ENCODE measurements around the gene FRAT1. TPM values are rescaled to one million over a fixed set of nuclear protein-coding genes. Genes with fewer than 3 reads are reported as not detected.

FRAT1 gene
- total and polyA plus RNA-seq, 2 of the 8 experiments (the other 6 are each of a cell fraction or from before 2014, with no cell fraction given): 1.9 to 5.2 TPM

DNA sequence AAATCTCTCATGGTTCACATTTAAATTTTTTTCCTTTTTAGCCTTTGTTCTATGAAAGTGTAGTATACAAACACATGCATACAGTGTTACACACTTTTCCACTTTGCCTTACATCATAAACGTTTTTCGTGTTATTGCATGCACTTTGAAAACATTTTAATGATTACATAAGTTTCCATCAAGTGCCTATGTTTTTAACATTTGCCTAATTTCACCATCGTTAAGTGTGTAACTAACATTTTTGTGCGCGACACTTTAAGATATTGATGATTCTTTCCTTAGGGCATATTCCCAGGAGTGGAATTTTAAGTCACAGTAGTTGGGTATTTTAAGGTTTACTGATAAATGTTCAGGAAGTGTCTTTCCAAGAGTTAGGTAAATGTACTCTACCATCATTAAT lies 16.9 kb downstream of the FRAT1 start:
- H3K4ac ChIP-seq (replicated peaks; ENCODE audit: insufficient read length, low read depth, low read length): no peak overlapping the region
- TF ChIP-seq RFX5 (IDR thresholded peaks at IDR 0.05; ENCODE audit: borderline replicate concordance, low read depth, low read length) (no peak), NRF1 (IDR thresholded peaks at IDR 0.05; ENCODE audit: low read depth, low read length) (no peak)
- H2BK120ac ChIP-seq (replicated peaks; ENCODE audit: low read depth, low read length): peak overlapping the region; percentile 45
- no peak overlapping the region for H2AK5ac ChIP-seq (ENCODE audit: low read depth, low read length)
- H3K23ac ChIP-seq (ENCODE audit: insufficient read length): no peak overlapping the region
- H3K9me3 ChIP-seq (ENCODE audit: insufficient read depth in 2 of 2, low read depth in 1 of 2, low read length in 1 of 2): no peaks in the 10 kb centered on the region
- peaks cover 23 to 33% of the 10 kb centered on the region in 2 experiments for H3K79me2 ChIP-seq (ENCODE audit: control insufficient read depth in 1 of 2, insufficient read depth in 2 of 2, low read length in 2 of 2)
- ChIA-PET POLR2A (ENCODE audit: partially characterized antibody) (interaction anchor here (5.9 kb wide), 1 partner anchor 12 kb away, joined by 75 read pairs; no protein-coding TSS in a partner anchor), CTCF (ENCODE audit: partially characterized antibody) (no interaction called here)
- no peak overlapping the region for H4K8ac ChIP-seq (ENCODE audit: extremely low read depth, insufficient read depth, low read length)
- peaks cover 21% of the 10 kb centered on the region for H3K23me2 ChIP-seq (ENCODE audit: low read depth, low read length)
- peak overlapping the region in 1 of 4 experiments; percentile 90; a peak in 2 of 8 replicates for H3K4me3 ChIP-seq (ENCODE audit: extremely low read depth in 1 of 4, insufficient read depth in 2 of 4, low read depth in 3 of 4, low read length in 4 of 4)
- H2BK12ac ChIP-seq (ENCODE audit: low read depth, low read length): no peak overlapping the region
- H2BK5ac ChIP-seq (ENCODE audit: low read depth, low read length): no peak overlapping the region
- H3K4me1 ChIP-seq (replicated peaks in 1 of 4; ENCODE audit: control insufficient read depth in 3 of 4, insufficient read depth in 4 of 4, low read length in 3 of 4): peaks cover 8 to 22% (median 11%) of the 10 kb centered on the region in 4 experiments
- no peak overlapping the region for H3K9ac ChIP-seq (replicated peaks in 1 of 4; ENCODE audit: extremely low read depth in 1 of 4, low read depth in 3 of 4, low read length in 3 of 4)
- H4K20me1 ChIP-seq (replicated peaks in 1 of 2; ENCODE audit: control insufficient read depth in 1 of 2, insufficient read depth in 2 of 2, low read length in 2 of 2): peaks cover 9 to 13% of the 10 kb centered on the region in 2 experiments
- H4K5ac ChIP-seq (ENCODE audit: insufficient read length, low read depth, low read length): no peak overlapping the region
- H3K56ac ChIP-seq (replicated peaks; ENCODE audit: insufficient read length, low read depth, low read length): no peak overlapping the region
- FAIRE-seq (peak; percentile 45), DNase-seq (ENCODE audit: low read depth in 1 of 2, low spot score in 2 of 2) (no peak)
- H3K14ac ChIP-seq (ENCODE audit: insufficient read length): no peak overlapping the region
- peak overlapping the region; percentile 21 to 96; a peak in 3 of 4 replicates for H3K4me2 ChIP-seq (ENCODE audit: insufficient read depth in 1 of 2, low read depth in 2 of 2, low read length in 2 of 2)
- no peaks in the 10 kb centered on the region for H3K27me3 ChIP-seq (replicated peaks in 1 of 4; ENCODE audit: control insufficient read depth in 3 of 4, extremely low read depth in 1 of 4, insufficient read depth in 3 of 4, low read length in 3 of 4)
- no peak overlapping the region for H3K27ac ChIP-seq (ENCODE audit: low read depth, low read length)
- no peak overlapping the region for H2BK20ac ChIP-seq (ENCODE audit: low read length)
- 60% methylated on average over 5 of the region's 5 CpGs; no CpG with 5 or more reads in 1 of the 2 experiments for WGBS, 2 experiments (ENCODE audit: extremely low coverage in 1 of 2, insufficient coverage in 1 of 2, insufficient read length in 1 of 2, insufficient replicate concordance in 2 of 2, low coverage in 1 of 2, low lambda C conversion rate in 2 of 2, missing lambda C conversion rate in 1 of 2)
- peak overlapping the region; percentile 62 for H4K91ac ChIP-seq (replicated peaks; ENCODE audit: insufficient read length, low read length)
- no peak overlapping the region for H2AFZ ChIP-seq (ENCODE audit: low read length)
- H3K79me1 ChIP-seq (ENCODE audit: low read depth, low read length): no peaks in the 10 kb centered on the region; the same call in 1 of the 2 replicates
- H2BK15ac ChIP-seq (ENCODE audit: low read length): no peak overlapping the region
- H3K36me3 ChIP-seq (ENCODE audit: control insufficient read depth in 2 of 4, insufficient read depth in 4 of 4, low read length in 3 of 4): peaks cover 0 to 13% (median 0%) of the 10 kb centered on the region in 4 experiments; a peak in 1 of 8 replicates
- 0 out of 2 replicates have a peak overlapping the region, but pooled peaks have one; percentile 39 for H3K18ac ChIP-seq (ENCODE audit: extremely low read depth, low read length)

Measured in H1 (cell line).